AG09309 (cell line): ENCODE results near the gene CCDC57.
"Not testable (repeated sequence)": the region's sequence is repeated elsewhere in the genome, so short reads cannot be mapped to it uniquely, and the experiment has no call there.

ENCODE experiments used
- DNase-seq: peaks from one replicate; pipeline ENCODE4 v3.0.0-alpha.2; 2010; ENCODE audit warnings: low read depth
- H3K4me3 ChIP-seq: 2 replicates; pipeline ENCODE4 v1.5.1; 2011; ENCODE audit warnings: mild to moderate bottlenecking, low read depth, low read length, moderate library complexity; ENCODE audit not compliant: control insufficient read depth
- CTCF ChIP-seq: IDR thresholded peaks from 2 replicates; pipeline ENCODE4 v1.5.1; 2011; ENCODE audit warnings: mild to moderate bottlenecking, low read depth, low read length, inconsistent platforms; ENCODE audit not compliant: insufficient read depth, control insufficient read depth; ENCODE audit errors: missing control alignments

Gene CCDC57, protein sequence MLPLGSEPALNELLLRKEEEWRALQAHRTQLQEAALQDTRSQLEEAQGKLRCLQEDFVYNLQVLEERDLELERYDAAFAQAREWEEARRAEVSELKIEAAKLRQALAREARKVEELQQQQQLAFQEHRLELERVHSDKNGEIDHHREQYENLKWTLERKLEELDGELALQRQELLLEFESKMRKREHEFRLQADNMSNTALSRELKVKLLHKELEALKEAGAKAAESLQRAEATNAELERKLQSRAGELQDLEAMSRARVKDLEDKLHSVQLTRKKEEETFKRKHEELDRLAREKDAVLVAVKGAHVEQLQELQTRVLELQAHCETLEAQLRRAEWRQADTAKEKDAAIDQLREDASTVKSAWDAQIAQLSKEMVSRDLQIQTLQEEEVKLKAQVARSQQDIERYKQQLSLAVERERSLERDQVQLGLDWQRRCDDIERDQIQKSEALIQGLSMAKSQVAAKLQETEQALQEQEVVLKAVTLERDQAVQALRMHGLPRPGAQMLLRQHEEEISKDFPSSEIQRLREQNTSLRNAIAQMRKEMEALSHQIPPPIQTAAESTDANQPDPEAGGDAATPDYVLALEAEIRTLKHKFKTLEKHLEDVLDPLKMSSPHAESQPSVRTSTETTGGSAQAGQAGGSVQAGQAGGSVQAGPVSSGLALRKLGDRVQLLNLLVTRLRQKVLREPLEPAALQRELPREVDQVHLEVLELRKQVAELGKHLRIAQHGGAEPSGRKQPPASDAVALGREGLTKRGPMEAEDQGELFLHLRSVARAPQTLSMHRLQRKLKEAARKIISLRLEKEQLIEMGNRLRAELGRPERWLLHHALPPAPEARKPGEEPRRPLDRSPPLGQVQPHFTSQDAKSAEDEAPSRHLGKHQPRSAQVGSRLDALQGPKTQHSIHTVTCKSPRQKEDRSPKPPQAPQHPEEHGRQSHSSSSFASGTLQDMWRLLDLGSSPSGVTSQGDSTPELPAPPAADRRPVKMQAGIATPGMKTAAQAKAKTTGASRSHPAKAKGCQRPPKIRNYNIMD

DNA sequence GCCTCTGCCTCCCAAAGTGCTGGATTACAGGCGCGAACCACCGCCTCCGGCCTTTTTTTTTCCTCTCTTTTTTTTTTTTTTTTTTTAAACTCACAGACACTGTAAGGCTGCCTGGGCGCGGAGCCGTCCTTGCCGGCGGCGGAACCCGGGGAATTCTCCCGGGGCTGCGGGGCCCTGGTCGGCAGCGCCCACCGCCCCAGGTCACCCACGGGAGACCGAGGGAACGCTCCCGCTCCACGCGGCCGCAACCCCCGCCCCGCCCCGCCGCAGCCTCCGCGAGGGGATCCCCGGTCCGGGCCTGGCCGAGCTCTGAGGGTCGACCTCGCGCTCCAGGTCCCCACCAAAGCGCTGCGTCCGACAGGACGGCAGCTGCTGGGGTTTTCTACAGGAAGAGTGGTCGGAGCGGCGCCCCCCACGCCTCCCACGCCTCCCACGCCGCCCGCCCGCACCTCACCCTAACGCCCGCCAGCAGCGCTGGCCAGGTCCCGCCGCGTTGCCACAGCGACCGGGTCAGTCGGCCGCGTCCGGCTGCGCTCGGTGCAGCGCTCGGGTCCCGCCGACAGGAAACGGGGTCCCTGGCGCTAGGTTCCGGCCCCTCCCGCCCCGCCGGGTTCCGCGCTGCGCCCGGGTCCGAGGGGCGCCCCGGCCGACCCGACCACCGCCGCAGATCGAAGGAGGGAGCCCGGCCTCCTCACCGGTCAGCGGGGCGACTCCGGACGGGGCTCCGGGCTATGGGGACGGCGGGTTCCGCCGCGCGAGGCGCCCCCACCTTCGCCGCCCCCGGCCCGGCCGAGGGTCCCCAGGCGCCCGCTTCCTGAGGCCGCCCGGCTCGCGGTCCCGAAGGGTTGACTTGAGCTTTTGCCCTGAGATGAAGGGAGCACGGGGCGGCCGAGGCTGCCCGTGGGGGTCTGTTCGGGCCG, at the start of gene CCDC57:
CCDC57 (minus strand) TSS at position 512 of the 920 bp plus-strand sequence. CDS start 10,898 bp downstream, outside the sequence.
- no peak for TF ChIP-seq CTCF
- no peak for DNase-seq
- peak within 1 kb of the TSS; percentile 60 for H3K4me3 ChIP-seq

- TF ChIP-seq CTCF, result no peak
- DNase-seq, result no peak
- no peak overlapping the region for H3K4me3 ChIP-seq
Measured at GRCh38 chr17:82262344-82262743, 49.7 kb upstream of the CCDC57 start.

DNA sequence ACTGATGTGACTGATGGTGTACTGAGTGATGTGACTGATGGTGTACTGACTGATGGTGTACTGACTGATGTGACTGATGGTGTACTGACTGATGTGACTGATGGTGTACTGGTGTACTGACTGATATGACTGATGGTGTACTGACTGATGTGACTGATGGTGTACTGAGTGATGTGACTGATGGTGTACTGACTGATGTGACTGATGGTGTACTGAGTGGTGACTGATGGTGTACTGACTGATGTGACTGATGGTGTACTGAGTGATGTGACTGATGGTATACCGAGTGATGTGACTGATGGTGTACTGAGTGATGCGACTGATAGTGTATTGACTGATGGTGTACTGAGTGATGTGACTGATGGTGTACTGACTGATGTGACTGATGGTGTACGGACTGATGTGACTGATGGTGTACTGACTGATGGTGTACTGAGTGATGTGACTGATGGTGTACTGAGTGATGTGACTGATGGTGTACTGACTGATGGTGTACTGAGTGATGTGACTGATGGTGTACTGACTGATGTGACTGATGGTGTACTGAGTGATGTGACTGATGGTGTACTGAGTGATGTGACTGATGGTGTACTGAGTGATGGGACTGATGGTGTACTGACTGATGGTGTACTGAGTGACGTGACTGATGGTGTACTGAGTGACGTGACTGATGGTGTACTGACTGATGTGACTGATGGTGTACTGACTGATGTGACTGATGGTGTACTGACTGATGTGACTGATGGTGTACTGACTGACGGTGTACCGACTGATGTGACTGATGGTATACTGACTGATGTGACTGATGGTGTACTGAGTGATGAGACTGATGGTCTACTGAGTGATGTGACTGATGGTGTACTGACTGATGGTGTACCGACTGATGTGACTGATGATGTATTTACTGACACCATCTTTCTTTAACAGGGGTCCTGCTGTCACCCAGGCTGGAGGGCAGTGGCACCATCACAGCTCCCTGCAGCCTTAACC, 47.6 kb upstream of the CCDC57 start:
- not testable (repeated sequence) for DNase-seq, H3K4me3 ChIP-seq

- TF ChIP-seq CTCF, result no peak
- H3K4me3 ChIP-seq, result no peak overlapping the region
- DNase-seq, result no peak
Measured at GRCh38 chr17:82258555-82258954, 45.9 kb upstream of the CCDC57 start.

DNA sequence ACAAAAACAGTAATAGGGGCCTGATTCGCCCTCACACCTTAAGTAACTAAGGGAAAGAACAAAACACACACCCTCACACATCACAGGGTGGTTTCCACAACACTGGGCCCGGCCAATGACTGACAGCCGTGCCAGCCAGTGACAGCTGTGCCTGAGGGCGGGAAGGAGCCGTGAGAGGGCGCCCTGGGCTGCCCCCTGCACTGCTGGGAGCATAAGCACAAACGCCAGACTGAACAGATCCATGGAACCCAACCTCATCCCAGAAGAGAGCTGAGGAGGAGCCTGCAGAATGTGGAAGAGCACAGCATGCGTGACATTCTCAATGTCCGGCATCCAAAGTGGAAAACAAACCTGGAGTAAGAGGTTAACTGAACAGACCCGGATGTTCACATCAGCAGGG, 44.8 kb upstream of the CCDC57 start:
- TF ChIP-seq CTCF, result no peak
- no peak overlapping the region for H3K4me3 ChIP-seq
- no peak for DNase-seq
